ENCODE data around the gene BSG.
"Not testable (repeated sequence)": the region's sequence is repeated elsewhere in the genome, so short reads cannot be mapped to it uniquely, and the experiment has no call there.

BSG gene

GRCh38 chr19:621191-621590 lies 48.8 kb downstream of the BSG start:
- not testable (repeated sequence) for DNase-seq

- DNase-seq: no peak
These were observed 49.4 kb downstream of the BSG start for GRCh38 chr19:621819-622218.

GRCh38 chr19:622666-623065 lies 50.3 kb downstream of the BSG start:
- no peak for DNase-seq

- DNase-seq: no peak
These were observed 51.0 kb downstream of the BSG start for GRCh38 chr19:623175-623916.

GRCh38 chr19:623974-624373 lies 51.6 kb downstream of the BSG start:
- DNase-seq: no peak

GRCh38 chr19:624433-625109 lies 52.2 kb downstream of the BSG start:
- DNase-seq: no peak

GRCh38 chr19:625257-625656 lies 52.9 kb downstream of the BSG start:
- no peak for DNase-seq

- not testable (repeated sequence) for DNase-seq
These were observed 54.2 kb downstream of the BSG start for GRCh38 chr19:626566-626965.

- no peak for DNase-seq
These were observed 55.8 kb downstream of the BSG start for GRCh38 chr19:628168-628567.

- not testable (repeated sequence) for DNase-seq
These were observed 57.1 kb downstream of the BSG start for GRCh38 chr19:629515-629914.

- DNase-seq: no peak
These were observed 57.7 kb downstream of the BSG start for GRCh38 chr19:629961-630714.

GRCh38 chr19:632579-633067 lies 60.2 kb downstream of the BSG start:
- DNase-seq: peak; percentile 58 to 74
